OCI-M2 (cell line): ENCODE results near the gene DAB1.

Experiments
- DNase-seq: peaks from one replicate; lab custom pipeline; 2025; ENCODE audit not compliant: unreplicated experiment; lab: John Stamatoyannopoulos, UW

The DAB1 gene

DNA sequence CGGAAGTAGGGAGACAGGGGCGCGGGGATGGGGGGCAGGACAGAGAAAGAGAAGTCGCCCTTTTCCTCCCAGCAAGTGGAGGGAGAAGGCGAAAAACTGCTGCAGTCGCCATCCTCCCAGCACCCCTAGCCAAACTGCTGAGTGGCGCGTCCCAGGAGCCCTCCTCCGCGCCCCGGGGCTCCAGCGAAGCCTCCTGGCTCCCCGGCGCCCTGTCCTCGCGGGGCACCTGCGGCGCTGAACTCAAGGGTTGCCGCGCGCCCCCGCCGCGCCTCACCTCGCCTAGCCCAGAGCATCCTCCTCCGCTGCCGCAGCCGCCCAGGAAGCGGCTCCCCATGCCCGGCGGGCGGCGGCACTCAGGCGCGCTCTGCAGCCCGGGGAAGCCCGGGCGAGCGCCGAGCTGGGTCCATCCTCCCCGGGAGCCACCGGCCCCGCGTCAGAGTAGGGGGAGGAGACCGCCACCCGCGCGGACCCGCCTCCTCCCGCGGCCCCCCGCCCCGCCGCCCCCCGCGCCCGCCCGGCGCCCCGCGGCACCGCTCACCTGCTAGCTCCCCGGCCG is at the start of gene DAB1:
Gene DAB1, minus strand, starts transcription at position 405 of the 556 bp plus-strand sequence. CDS start 133,030 bp downstream, outside the sequence.
- DNase-seq: no peak

DNA sequence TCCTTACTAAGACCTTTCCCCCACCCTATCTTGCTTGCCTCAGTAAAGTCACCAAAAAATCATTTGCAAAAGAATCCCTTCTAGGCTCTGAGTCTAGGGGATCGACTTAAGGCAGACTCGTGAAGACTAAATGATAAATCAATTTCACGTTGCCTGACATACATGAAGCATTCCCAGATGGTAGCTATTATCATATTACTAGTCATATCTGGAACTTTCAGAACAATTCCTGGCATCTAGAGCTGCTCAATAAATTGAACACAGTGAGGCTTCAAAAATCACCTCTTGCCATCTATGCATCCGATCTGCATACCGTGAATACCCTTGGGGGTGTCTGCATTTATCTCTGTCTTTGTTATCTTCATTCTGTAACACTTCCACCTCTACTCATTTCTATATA is 49.6 kb upstream of the DAB1 start:
- no peak for DNase-seq

DNA sequence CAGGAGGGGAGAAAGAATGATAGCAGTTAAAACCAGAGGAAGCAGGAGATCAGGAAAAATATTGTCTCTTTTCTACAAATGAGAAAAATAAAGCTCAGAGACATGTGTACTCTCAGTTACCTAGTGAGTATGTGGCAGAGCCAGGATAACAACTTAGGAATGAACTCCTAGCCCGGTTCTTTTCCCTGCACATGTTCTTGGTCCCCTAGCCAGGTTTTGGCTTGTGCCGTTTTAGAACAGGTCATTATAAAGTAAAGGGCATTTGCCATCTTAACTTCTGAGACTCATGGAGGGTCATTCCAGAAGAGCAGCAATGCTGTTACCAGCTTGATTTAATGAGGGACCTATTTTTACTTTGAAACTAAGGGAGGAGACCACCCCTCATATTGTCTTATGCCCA is 48.1 kb upstream of the DAB1 start:
- no peak for DNase-seq

DNA sequence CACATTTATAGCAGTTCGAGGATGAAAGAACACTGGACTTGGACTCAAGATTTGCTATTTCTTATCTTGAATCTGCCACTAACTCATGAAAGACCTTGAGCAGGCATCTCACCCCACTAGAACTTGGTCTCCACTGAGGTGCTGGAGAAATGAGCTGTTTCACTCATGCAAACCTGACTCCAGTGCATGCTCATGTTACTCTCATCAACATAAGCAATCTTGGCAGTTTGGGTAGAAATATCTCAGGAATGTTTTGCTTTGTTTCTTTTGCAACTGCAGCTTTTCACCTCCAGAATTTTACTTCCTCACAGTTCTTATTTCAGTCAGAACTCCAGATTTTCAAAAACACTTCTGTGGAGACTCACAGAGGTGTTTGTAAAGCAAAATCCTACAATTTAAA is 46.2 kb upstream of the DAB1 start:
- no peak for DNase-seq

DNA sequence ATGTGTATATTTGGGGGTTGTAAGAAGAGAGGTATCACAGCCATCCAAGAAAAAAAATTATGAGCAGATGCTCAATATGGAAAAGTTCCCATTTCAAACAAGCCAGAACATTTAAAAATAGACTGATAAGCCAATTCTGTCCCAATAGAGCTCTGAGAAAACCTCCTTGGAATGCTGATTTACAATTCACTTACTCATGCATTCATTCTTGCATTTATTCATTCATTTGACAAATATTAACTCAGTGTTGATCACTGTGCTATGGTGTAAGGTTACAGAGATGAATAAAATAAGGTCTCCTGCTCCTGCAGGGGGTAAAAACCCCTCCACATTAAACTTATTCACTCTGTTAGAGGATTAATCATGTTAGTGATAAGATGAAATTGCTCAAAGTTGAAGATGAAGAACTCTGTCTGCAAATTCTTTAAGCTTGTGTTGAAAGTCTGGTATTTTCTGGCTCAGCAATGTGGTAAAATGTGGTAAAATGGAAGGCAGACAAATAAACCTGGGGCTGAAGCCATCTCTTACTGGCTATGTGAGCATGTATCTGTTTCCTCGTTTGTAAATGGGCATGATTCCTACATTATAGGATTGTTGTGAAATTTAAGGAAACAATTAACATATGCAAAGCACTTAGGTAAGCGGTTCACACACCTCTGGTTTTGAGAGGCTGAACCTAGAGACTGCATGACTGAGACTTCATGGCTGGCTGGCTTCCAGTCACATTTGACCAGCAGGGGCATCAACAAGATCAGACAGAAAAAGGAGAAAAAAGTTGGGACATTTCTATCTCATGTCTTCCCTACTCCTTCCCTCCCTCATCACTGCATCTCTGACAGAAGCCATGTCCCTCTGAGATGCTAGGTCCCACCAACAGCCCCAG is 45.0 kb upstream of the DAB1 start:
- no peak for DNase-seq

DNA sequence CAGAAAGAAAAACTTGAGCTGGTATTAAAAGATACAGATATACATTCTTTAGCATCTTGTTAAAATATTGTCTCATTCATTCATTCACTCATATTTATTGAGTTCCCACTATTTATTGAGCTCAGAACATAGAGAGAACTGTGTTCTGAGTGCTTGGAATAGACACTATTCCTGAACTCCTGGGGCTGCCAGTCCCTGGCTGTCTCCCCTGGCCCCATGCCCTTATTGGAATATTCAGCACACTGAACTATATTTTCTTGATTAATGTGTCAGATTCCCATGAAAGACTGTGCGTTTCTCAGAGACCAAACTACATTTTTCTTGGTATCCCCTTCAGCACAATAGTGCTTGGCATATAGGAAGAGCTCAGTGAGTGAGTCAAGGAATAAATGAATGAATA is 44.0 kb upstream of the DAB1 start:
- no peak for DNase-seq

DNA sequence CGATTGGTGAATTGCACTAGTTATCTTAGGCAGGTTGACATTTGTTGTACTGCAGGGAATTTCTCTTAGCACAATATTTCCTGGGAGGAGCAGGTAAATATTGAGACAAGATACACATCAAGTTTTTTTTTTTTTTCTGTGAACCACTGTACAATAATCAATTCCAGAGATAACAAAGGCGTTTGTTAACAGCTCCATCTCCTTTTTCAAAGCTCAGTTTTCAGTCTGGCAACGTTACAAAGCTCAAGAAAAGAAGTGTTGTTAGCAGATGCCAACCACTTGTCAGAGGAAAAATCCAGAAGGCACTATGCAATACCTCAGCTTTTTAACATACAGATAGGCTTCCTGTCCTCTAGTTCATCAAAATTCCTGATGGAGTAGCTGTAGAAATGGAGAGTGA is 40.9 kb upstream of the DAB1 start:
- DNase-seq: no peak

DNA sequence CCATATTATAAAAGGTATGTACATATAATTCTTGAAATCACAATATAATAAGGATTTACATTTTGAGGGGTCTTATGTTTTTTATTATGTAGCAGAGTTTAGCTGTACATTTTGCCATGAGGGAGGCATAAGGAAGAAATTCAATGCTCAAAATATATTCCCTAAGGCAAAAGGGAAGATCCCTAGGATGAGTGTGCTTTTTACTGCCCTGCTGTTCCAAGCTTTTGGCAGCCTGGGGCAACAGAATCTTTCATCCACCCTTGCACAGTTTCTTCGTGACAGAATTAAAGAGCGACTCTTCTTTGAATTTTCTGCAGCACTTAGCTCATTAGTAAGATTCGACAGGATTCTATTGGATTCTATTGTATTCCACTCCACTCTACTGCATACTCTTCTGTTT is 39.5 kb upstream of the DAB1 start:
- no peak for DNase-seq

DNA sequence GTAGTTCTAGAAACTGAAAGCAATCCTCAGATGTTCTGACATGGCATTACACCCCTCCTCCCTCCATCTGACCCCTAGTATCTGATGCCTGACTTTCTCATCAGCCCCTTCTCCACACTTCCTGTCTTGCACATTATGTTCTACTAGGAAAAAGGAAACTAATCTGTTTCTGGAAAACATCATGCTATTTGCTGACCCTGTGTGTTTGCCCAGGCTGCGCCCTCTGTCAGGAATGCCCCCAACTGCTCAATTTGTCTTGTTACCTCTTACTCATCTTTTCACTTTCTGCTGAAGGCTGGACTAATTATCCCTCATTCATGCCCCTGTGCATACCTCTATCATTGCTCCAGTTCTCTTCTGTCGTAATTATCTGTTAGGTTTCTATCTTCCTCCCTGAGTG is 37.5 kb upstream of the DAB1 start:
- DNase-seq: no peak

DNA sequence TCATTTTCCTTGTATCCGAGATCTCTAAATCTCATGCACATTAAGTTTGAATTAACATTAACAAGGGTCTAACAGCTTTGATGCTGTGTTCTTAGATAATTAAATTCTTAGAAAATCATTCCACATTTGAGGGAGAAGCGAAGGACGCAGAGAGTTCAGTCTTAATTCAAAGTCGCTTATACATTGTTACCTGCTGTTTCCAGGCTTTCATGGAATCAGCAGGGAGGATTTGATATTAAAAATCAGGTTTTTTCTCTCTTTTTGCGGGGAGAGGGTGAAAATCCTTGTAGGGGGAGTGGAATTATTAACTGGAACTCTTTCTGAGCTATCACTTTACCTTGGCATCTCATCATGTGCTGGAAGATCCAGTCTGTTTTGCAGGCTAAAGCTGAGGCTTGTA is 27.7 kb upstream of the DAB1 start:
- DNase-seq: no peak

DNA sequence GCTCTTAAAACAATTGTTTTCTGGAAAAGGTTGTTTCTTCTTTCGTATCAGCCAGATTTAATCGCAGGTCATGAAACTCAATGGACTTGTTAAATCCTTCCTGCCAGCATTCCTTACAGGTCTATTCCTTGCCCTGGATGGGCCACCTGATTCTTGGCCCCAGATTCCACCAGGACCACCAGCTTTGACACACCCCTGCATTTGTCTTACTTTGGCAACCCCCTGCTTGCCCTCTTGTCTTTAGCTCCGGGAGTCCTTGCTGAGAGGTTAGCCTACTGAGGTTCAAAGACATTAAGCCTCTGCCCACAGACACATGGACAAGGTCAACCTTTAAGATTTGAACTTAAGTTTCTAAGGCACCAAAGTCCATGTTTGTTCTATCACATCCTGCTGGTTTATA is 27.1 kb upstream of the DAB1 start:
- DNase-seq: no peak

DNA sequence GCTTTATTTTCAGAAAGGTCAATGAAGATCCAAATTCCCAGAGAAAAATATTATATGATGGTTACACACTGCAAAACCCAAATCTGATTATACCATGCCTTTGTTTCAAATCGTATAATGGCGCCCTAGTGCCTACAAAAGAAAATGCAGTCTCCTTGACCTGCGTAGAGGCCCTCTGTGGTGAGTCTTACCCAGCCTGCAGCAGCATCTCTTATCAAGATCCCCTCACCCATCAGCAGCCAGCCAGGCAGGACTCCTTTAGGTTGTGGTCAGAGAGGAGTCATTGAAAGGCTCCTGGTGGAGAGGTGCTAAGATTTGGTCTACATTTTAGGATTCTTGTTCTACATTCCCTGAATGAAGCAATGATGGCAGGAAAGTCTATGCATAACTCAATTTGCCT is 23.7 kb upstream of the DAB1 start:
- no peak for DNase-seq

DNA sequence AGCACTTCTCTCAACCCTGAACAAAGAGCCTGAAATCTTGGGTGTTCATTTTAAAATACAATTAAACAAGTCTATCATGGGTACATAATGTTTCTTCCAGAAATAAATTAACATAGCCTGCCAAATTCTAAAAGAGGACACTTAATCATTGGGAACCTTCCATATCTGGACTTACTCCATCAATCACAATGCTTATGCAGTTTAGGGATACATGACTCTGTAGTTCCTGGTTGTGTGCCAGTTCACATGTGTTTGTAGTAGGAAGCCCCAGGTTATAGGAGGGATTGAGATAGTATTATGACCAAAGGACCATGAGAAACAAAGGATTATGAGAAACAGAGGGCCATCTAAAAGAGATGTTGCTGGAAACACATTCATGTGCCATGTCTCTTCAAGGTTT is 19.1 kb upstream of the DAB1 start:
- DNase-seq: no peak

DNA sequence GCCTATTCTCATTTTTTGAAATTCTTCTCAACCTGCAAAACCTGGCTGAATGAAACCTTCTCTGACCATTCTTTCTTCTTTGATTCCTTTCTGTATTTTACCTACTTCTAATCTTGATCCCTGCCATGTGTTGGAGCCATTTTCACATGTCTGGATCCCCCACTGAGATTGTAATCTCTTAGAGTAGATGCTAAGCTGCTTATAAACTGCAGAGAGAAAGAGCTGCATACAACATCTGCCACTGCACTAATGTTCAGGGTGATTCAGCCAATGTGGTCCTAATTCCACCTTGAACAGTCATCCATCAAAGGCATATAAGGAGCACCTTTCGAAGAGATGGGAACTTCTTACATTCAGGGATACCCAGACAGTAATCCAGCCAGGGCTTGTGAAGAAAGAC is 16.2 kb upstream of the DAB1 start:
- DNase-seq: no peak

DNA sequence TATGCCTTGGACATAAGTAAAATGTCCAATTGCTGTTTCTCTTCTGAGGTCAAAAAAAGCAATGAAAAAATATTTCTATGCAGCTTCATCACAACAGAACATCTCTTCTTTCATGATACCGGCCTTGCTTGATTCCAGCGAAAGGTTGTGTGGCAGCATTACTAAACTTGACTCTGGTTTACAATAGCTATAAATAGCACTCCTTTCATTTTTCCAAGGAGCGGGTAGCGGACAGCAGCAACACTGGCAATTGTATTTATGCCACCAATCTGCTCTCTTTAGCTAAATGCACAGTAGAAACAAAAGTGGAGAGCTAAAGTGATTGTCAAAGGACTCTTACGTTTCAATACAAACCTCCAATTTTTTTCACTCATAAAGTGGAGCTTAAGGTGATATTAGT is 7.5 kb upstream of the DAB1 start:
- no peak for DNase-seq

DNA sequence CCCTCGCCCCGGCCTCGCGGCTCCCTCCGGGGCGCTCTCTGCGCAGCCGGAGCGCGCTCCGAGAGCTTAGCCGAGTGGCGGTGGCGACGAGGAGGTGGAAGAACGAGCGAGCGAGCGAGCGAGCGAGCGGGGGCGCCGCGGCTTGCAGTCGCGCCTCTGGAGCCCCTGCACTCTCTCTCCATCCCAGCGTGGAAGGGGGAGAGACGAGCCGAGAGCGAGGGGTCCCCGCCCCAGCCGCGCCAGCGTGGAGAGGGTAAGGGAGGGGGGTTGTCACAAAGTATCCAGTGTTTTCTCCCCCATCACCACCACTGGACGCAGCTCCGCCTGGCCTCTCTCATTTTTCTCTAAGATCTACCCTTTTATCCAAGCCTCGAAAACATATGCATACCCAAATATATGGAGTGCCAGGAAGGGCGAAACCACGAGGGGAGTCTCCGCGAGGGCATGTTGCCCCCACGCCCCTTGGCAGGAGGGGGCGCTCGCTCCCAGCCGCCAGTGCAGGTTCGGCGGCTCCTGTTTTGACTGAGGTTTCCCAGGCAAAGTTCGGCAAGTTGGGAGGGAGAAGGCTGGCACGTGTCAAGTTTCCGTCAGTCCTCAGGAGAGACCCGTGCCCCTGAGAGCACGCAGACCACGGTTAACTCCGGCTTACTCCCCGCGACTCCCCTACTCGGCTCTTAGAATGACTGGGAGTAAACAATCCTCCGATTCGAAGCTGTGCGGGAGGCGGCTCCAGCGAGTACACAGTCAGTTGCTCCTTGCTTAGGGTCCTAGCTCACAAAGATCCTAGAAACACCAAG is 569 bp upstream of the DAB1 start:
- DNase-seq: no peak

DNA sequence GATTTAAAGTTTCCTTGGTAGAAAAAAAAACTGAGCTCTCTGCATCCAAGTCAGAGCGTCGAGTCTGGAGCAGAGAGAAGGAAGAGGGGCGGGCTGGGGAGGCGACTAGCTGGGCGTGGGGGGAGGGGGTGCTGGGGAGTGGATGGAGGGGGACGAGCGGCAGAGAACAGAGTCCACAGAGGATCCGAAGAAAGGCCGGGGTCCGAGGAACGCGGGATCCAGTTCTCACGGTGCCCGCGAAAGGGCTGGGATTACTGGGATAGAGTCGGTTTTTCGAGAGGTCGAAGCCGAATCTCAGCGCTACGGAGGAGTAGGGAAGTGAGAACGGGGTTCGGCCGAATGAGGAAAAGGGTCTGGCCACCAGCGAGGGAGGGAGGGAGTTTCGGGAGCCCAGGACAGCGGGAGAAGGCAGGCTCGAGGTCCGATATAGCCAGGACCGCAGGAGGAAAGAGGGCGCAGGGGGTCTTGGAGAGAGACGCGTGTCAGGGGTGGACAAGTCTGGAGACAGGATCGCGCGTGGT is 665 bp downstream of the DAB1 start:
- no peak for DNase-seq

DNA sequence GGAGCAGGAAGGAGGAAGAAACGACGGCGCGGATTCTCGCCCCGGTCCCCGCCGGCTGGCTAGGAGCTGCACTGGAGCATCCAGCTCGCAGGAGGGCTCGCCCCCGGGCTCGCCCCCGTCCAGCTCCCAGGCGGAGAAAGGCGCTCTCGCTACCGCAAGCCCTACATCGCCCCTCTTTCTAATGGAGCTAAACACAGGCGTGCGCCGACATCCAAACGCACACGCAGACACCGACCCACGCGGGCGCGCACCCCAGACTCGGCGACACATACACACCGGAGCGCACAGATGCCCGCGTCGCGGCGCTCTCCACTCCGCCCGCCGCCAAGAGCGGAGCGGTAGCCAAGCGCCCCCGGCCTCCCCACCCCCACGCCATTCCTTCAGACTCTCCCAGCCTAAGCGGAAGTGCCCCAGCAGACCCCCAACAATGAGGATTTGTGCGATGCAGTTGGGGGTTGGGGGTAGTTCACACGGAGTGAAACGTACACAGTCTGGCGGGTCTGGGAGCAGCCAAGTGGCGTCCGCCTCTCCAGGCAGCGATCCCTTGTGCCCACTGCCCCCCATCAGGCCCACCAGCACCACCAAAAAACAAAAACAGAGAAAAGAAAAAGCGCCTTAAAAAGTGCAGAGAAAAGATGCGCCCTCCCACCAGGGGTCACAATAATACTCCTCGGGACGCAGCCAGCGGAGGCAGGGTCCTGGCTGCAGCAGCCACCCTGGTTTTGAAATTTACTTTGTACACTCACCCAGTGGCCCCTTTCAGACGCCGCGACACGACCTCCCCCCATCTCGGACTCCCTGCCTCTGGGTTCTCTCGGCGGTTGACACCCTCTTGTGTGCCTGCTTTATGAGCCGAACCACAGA is 1.4 kb downstream of the DAB1 start:
- DNase-seq: no peak

DNA sequence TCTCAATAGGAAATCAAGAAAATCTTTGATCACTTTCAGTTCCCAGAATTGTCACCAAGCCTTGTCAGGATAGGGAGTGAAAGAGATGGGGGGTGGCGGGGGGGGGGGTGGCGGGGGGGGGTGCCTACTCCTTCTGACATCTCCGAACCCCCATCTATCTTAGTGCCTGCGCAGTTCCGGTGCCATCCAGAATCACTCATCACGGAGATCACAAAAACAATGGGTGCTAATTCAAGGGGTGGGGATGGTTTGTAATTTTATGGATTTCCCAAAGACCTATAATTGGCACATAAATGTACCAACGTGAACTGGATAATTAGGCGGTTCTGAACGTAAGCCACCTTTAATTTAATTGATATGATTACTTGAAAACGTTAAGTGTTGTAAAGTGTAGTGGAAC is 2.1 kb downstream of the DAB1 start:
- no peak for DNase-seq

DNA sequence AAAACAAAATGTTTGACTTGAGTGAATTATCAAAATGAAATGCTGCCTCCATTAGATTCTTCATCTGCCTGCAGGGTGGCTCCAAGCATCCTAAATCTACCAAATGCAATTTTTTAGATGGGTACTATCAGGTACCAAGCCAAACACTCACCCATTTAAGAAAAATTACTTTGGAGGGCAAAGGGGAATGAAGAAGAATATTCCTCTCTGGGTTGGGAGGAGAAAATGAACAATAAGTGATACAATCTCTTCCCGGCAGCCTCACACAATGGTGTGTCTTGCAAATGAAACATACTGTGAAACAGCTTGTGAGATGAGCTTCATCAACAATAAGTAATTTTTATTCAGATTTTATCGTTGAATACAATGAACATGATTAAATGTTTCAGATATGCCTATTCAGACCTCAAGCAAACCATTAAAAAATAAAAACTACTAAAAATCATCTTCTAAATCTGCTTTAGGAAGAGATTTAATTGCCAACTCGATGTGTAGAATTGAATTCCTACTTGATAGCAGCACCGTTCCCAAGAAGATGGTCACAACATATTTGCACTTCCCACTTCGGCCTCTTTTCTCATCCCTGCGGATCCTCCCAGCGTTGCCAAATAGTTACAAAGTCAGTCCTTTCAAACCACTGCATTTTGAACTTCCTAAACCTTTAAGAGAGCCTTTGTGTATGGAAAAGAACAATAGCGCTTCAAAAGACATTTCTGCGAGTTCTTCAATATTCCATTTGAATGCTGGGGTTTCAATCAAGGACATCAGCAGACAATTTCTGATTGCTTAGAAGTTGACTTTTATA is 2.7 kb downstream of the DAB1 start:
- DNase-seq: no peak
